ENCODE measurements around the gene PAK4. TPM values are rescaled to one million over a fixed set of nuclear protein-coding genes. Genes with fewer than 3 reads are reported as not detected.

The PAK4 gene
- total and polyA plus RNA-seq, 2 of the 13 experiments (the other 11 are each of a cell fraction or from before 2014, with no cell fraction given): 9.5 to 17.8 TPM

- no peak for TF ChIP-seq NFIB (CRISPR knock-in tag; IDR thresholded peaks at IDR 0.05; ENCODE audit: borderline replicate concordance)
- TF ChIP-seq ETV5 (CRISPR knock-in tag; IDR thresholded peaks at IDR 0.05; ENCODE audit: borderline replicate concordance): 0 out of 2 replicates have a peak, but pooled peaks have one; percentile 5
- no peak for TF ChIP-seq ZNF850 (CRISPR knock-in tag; conservative IDR thresholded peaks at IDR 0.05)
- TF ChIP-seq KLF15 (CRISPR knock-in tag; IDR thresholded peaks at IDR 0.05; ENCODE audit: borderline replicate concordance): no peak; the same call in 1 of the 2 replicates
- TF ChIP-seq, protein P1, sequence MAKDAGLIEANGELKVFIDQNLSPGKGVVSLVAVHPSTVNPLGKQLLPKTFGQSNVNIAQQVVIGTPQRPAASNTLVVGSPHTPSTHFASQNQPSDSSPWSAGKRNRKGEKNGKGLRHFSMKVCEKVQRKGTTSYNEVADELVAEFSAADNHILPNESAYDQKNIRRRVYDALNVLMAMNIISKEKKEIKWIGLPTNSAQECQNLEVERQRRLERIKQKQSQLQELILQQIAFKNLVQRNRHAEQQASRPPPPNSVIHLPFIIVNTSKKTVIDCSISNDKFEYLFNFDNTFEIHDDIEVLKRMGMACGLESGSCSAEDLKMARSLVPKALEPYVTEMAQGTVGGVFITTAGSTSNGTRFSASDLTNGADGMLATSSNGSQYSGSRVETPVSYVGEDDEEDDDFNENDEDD (CRISPR knock-in tag; IDR thresholded peaks at IDR 0.05; ENCODE audit: borderline replicate concordance): no peak; the same call in 1 of the 2 replicates
- TF ChIP-seq ZNF784 (CRISPR knock-in tag; IDR thresholded peaks at IDR 0.05; ENCODE audit: borderline replicate concordance): no peak
- peak; percentile 79; the same call in 1 of the 2 replicates for TF ChIP-seq DNMT1 (CRISPR knock-in tag; IDR thresholded peaks at IDR 0.05)
- TF ChIP-seq NR2C2 (CRISPR knock-in tag; IDR thresholded peaks at IDR 0.05; ENCODE audit: borderline replicate concordance): peak; percentile 48; the same call in 1 of the 2 replicates
- no peak for TF ChIP-seq RBM22 (optimal IDR thresholded peaks at IDR 0.05; ENCODE audit: low read length)
- TF ChIP-seq MED13 (CRISPR knock-in tag; IDR thresholded peaks at IDR 0.05): no peak
- no peak for TF ChIP-seq SRSF4 (IDR thresholded peaks at IDR 0.05; ENCODE audit: low read depth, low read length, poor library complexity, severe bottlenecking)
- TF ChIP-seq IRF9 (CRISPR knock-in tag; IDR thresholded peaks at IDR 0.05; ENCODE audit: borderline replicate concordance): 0 out of 2 replicates have a peak, but pooled peaks have one; percentile 45
- no peak for TF ChIP-seq GZF1 (CRISPR knock-in tag; IDR thresholded peaks at IDR 0.05)
- TF ChIP-seq HMG20A (CRISPR knock-in tag; IDR thresholded peaks at IDR 0.05; ENCODE audit: borderline replicate concordance): no peak
- TF ChIP-seq DPF2 (CRISPR knock-in tag; IDR thresholded peaks at IDR 0.05; ENCODE audit: borderline replicate concordance, low read depth): 0 out of 2 replicates have a peak, but pooled peaks have one; percentile 33
- no peak for TF ChIP-seq PRPF4 (IDR thresholded peaks at IDR 0.05; ENCODE audit: low read depth, low read length, poor library complexity, severe bottlenecking)
- TF ChIP-seq, protein P2, sequence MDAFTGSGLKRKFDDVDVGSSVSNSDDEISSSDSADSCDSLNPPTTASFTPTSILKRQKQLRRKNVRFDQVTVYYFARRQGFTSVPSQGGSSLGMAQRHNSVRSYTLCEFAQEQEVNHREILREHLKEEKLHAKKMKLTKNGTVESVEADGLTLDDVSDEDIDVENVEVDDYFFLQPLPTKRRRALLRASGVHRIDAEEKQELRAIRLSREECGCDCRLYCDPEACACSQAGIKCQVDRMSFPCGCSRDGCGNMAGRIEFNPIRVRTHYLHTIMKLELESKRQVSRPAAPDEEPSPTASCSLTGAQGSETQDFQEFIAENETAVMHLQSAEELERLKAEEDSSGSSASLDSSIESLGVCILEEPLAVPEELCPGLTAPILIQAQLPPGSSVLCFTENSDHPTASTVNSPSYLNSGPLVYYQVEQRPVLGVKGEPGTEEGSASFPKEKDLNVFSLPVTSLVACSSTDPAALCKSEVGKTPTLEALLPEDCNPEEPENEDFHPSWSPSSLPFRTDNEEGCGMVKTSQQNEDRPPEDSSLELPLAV (CRISPR knock-in tag; conservative IDR thresholded peaks at IDR 0.05; ENCODE audit: low read depth): no peak
- 0 out of 2 replicates have a peak, but pooled peaks have one; percentile 44 for TF ChIP-seq ZFP90 (CRISPR knock-in tag; IDR thresholded peaks at IDR 0.05; ENCODE audit: borderline replicate concordance)
- TF ChIP-seq, protein P3, sequence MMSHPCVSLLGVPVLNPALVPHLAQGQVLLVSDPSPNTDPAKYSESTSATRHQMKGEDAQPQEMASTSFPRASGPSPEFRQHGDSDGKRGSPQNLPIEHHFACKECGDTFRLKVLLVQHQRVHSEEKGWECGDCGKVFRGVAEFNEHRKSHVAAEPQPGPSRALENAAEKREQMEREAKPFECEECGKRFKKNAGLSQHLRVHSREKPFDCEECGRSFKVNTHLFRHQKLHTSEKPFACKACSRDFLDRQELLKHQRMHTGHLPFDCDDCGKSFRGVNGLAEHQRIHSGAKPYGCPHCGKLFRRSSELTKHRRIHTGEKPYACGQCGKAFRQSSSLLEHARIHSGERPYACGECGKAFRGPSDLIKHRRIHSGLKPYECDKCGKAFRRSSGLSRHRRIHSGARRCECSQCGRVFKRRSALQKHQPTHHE (CRISPR knock-in tag; IDR thresholded peaks at IDR 0.05; ENCODE audit: borderline replicate concordance): 0 out of 2 replicates have a peak, but pooled peaks have one; percentile 47
- peak; percentile 58 for TF ChIP-seq HOXA3 (CRISPR knock-in tag; IDR thresholded peaks at IDR 0.05)
Observed at GRCh38 chr19:39145180-39145953, 19.8 kb downstream of the PAK4 start (continued).

Data from HepG2 (cell line).